Immature natural killer cell (primary cell): ENCODE measurements around the gene CABP1. TPM values are rescaled to one million over a fixed set of nuclear protein-coding genes. Genes with fewer than 3 reads are reported as not detected.
A peak's percentile ranks its signal among the peaks of the same experiment; 100 is the strongest.

Experiments
- DNase-seq, 3 donors: peaks; one replicate each; pipeline ENCODE4 v3.0.0; 2022; ENCODE audit warnings: mixed read lengths in 1 of 3
- H3K27ac Mint-ChIP-seq, 6 donors: one replicate each; pipeline ENCODE4 v1.8.0; 2020; ENCODE audit warnings: mixed read lengths in 6 of 6, mild to moderate bottlenecking in 5 of 6, inconsistent platforms in 4 of 6, moderate library complexity in 3 of 6
- H3K27me3 Mint-ChIP-seq, 3 donors: one replicate each; pipeline ENCODE4 v1.8.0; 2020 to 2021; ENCODE audit warnings: low read depth in 3 of 3, mild to moderate bottlenecking in 3 of 3, mixed read lengths in 3 of 3, moderate library complexity in 3 of 3, inconsistent platforms in 1 of 3
- H3K36me3 Mint-ChIP-seq, 3 donors: one replicate each; pipeline ENCODE4 v1.8.0; 2020; ENCODE audit warnings: mixed read lengths in 3 of 3, inconsistent platforms in 2 of 3, mild to moderate bottlenecking in 2 of 3
- H3K4me1 Mint-ChIP-seq, 2 donors: one replicate each; pipeline ENCODE4 v1.8.0; 2020; ENCODE audit warnings: inconsistent platforms in 2 of 2, mild to moderate bottlenecking in 2 of 2, mixed read lengths in 2 of 2, moderate library complexity in 1 of 2
- H3K4me3 Mint-ChIP-seq, 5 donors: one replicate each; pipeline ENCODE4 v1.8.0; 2020; ENCODE audit warnings: mild to moderate bottlenecking in 5 of 5, mixed read lengths in 5 of 5, inconsistent platforms in 3 of 5, moderate library complexity in 3 of 5
- H3K9me3 Mint-ChIP-seq, 6 donors: one replicate each; pipeline ENCODE4 v1.8.0; 2020; ENCODE audit warnings: mild to moderate bottlenecking in 6 of 6, mixed read lengths in 6 of 6, inconsistent platforms in 4 of 6, moderate library complexity in 3 of 6
- polyA plus RNA-seq, 3 donors: library from polyadenylated mRNA; unstranded; fragments of 300-500 nt; fragmentation: Illumina TruSeq; gene quantifications; one replicate each; pipeline ENCODE4 v1.2.3, GENCODE V29; 2021

Gene CABP1
- polyA plus RNA-seq, 3 donors from 2014 or later = not detected

DNA sequence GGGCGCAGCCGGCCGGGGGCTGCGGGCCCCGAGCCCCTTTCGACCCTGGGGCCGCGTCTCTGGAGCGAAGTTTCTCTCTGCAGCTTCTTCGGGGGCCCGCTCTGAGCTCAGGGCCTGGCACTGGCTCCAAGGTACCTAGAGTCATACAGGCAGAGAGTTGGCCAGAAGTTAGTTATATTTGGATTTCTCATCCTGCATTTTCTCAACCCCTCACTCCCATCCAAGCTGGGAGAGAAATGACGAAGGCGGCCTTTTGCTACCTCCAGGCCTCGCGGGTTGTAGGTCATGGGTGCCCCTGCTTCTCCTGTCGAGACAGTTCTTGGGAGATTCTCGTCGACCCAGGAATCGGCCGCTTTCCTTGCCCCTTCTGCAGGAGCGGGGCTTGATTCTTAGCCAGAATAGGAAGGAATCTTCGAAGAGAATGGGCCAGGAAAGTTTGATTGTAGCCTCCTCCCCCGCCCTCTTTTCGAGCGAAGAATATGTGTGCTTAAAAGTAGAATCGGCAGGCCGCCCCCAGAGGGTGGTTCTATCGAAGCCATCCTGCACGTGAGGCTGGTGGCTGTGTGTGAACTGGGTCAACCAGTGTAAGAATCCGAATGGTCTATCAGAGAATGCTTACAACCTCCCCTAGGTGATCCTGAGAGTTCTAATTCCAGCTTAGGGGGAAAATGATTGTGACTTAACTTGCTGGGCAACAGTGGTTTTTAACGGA is 47.3 kb downstream of the CABP1 start:
- peak overlapping the region; percentile 85 to 92 (median 89) for H3K4me3 Mint-ChIP-seq
- H3K36me3 Mint-ChIP-seq = no peaks in the 10 kb centered on the region
- H3K27ac Mint-ChIP-seq = peak overlapping the region; percentile 58 to 86 (median 84)
- peaks cover 38 to 53% of the 10 kb centered on the region in 2 donors for H3K4me1 Mint-ChIP-seq
- peak in 2 of 3 donors; percentile 29 to 40 for DNase-seq
- H3K27me3 Mint-ChIP-seq = peaks cover 8 to 9% (median 8%) of the 10 kb centered on the region in 3 donors
- H3K9me3 Mint-ChIP-seq = no peaks in the 10 kb centered on the region

DNA sequence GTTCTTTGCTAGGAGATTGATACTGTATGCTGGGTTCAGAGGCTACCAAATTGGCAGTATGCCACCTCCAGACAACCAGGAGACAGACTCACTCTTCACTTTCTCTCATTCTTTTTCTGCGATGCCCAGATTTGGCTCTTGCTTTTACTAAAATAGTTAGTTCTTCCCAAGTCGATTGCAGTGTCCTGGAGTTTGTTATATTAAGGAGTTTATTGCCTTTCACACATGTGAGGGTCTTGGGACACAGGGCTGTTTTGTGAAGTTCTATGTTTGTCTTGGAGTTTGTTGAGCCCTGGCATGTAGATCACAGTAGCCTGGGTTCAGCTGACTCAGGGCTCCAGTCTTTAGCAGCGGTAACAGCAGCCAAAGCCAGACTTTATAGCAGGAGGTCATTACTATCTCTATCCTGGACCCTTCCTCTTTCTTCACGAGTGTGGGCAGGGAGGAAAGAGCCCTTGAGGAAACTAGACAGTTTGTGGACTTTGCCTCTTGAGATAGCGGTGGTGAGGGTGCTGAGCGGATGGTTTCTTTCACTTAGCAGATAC is 48.2 kb downstream of the CABP1 start:
- H3K4me3 Mint-ChIP-seq = peak overlapping the region; percentile 85 to 92 (median 89)
- H3K4me1 Mint-ChIP-seq = peaks cover 45 to 61% of the 10 kb centered on the region in 2 donors
- H3K27me3 Mint-ChIP-seq = peaks cover 8 to 9% (median 8%) of the 10 kb centered on the region in 3 donors
- H3K36me3 Mint-ChIP-seq = no peaks in the 10 kb centered on the region
- no peaks in the 10 kb centered on the region for H3K9me3 Mint-ChIP-seq
- DNase-seq = no peak
- peak overlapping the region; percentile 58 to 86 (median 82) for H3K27ac Mint-ChIP-seq

DNA sequence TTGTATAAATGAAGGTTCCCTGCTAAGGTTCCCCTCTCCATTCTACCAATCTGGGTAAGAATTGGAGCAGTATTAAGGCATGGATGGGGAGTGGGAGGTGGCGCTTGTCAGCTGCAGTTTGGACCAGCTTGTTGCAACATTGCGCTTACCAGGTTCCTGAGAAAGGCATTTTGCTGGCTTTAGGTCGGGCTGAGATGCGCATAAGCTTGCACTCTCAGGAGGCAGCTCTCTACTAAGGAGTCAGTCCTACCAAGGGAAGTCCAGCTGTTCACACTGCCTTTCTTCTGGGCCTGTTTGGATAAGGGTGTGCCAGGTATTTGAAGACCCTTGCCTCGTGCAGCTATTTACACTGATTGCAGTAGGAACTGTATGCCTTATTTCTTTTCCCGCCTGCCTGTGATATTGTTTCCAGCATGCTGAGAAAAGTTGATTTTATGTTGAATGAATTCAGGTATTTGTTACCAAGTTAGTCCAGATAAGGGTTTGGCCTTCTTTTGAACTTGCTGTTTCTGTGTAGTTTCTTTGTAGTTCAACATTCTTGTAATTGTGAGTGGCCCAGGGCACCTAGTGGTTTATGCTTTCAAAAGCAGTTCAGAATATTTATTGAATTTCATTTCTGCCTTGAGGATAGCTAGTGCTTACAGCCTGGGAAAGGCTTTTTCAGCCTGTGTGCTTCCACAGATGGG is 49.1 kb downstream of the CABP1 start:
- Mint-ChIP-seq H3K4me3 (peak overlapping the region; percentile 33 to 92 (median 88)), H3K36me3 (peaks cover under 1 to 7% (median 7%) of the 10 kb centered on the region in 3 donors), H3K4me1 (peaks cover 45 to 66% of the 10 kb centered on the region in 2 donors), H3K27ac (peak overlapping the region in 2 of 6 donors; percentile 7 to 83), H3K9me3 (no peaks in the 10 kb centered on the region), H3K27me3 (peaks cover 8 to 9% (median 8%) of the 10 kb centered on the region in 3 donors)
- DNase-seq = no peak

DNA sequence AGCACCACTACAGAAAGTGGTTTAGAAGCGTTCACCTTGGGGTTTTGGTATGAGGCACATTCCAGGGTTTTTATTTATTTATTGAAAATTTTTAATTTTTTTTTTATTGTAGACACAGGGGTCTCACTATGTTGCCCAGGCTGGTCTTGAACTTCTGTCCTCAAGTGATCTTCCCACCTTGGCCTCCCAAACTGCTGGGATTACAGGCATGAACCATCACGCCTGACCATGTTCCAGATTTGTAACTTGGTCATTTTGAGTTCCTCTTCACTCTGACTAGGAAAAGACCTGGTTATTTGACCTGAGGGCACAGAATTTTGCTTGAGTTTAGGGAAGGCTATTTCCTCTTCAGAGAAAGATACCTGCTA is 49.6 kb downstream of the CABP1 start:
- Mint-ChIP-seq H3K36me3 (peaks cover 6 to 12% (median 12%) of the 10 kb centered on the region in 3 donors), H3K27ac (no peak overlapping the region), H3K4me1 (peaks cover 45 to 66% of the 10 kb centered on the region in 2 donors), H3K4me3 (peak overlapping the region in 1 of 5 donors; percentile 20), H3K9me3 (no peaks in the 10 kb centered on the region), H3K27me3 (peaks cover 8% of the 10 kb centered on the region in 3 donors)
- DNase-seq = no peak

DNA sequence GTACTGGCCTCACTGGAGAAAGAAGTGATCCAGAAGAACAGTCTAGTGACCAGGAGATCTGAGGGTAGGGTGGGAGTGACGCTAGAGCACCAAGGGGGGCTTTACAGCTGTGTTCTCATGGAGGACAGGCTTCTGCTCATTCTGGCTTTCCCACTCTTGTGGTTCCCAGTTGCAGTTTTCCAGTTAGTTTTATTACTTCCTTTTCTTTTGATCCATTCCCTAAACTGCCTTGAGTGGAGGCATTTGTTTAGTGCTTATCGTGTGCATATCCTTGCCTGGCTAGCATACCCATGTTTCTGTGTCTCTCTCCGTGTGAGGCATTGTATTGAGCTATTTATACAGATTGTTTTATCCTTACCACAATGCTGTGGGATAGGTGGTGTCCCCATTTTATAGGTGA is 50.6 kb downstream of the CABP1 start:
- H3K36me3 Mint-ChIP-seq = peaks cover 11 to 20% (median 15%) of the 10 kb centered on the region in 3 donors
- no peak for DNase-seq
- peaks cover 8% of the 10 kb centered on the region in 3 donors for H3K27me3 Mint-ChIP-seq
- H3K4me3 Mint-ChIP-seq = no peak overlapping the region
- no peaks in the 10 kb centered on the region for H3K9me3 Mint-ChIP-seq
- H3K4me1 Mint-ChIP-seq = peaks cover 45 to 66% of the 10 kb centered on the region in 2 donors
- H3K27ac Mint-ChIP-seq = peak overlapping the region in 2 of 6 donors; percentile 23 to 25

DNA sequence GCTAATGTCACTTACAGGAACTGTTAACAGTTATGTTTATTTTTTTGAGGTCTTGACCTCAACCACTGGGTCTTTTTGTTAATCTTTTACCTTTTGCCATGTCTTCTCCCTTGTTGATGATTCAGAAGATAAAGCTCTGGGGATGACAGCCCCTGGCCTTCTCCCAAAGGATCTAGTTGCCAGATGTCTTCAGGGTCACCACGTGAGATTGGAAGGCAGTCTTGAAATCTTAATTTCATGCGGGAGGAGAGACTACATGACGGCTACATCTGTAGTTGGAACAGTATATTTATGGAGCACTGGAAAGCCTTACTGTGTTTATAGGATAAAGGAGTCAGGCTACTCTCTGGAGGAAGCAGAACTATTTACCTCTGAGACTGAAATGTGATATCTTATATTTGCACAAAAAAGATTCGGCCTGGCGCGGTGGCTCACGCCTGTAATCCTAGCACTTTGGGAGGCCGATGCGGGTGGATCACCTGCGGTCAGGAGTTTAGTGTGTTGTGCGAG is 52.2 kb downstream of the CABP1 start:
- no peak for DNase-seq
- H3K9me3 Mint-ChIP-seq = no peaks in the 10 kb centered on the region
- H3K36me3 Mint-ChIP-seq = peaks cover 23 to 34% (median 27%) of the 10 kb centered on the region in 3 donors
- H3K4me1 Mint-ChIP-seq = peaks cover 45 to 65% of the 10 kb centered on the region in 2 donors
- H3K27me3 Mint-ChIP-seq = no peaks in the 10 kb centered on the region
- H3K27ac Mint-ChIP-seq = peak overlapping the region in 4 of 6 donors; percentile 58 to 76 (median 64)
- H3K4me3 Mint-ChIP-seq = peak overlapping the region in 2 of 5 donors; percentile 0 to 28

DNA sequence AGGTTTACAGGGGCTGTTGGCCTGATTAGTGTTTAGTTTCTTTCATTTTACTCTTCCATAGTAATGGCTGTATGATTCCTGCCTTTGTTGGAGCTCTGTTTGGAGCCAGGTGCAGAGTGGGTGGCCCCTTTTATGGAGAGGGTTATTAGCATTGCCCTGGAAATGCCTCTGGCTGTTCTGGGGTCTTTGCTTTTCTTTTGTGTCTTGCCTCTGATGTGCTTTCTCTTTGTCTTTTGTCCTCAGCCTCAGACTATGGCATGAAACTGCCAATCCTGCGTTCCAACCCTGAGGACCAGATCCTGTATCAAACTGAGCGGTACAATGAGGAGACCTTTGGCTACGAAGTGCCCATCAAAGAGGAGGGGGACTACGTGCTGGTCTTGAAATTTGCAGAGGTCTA is 53.4 kb downstream of the CABP1 start:
- Mint-ChIP-seq H3K9me3 (no peaks in the 10 kb centered on the region), H3K4me3 (no peak overlapping the region), H3K4me1 (peaks cover 32 to 52% of the 10 kb centered on the region in 2 donors), H3K36me3 (peaks cover 23 to 36% (median 34%) of the 10 kb centered on the region in 3 donors), H3K27ac (no peak overlapping the region), H3K27me3 (no peaks in the 10 kb centered on the region)
- DNase-seq = no peak

DNA sequence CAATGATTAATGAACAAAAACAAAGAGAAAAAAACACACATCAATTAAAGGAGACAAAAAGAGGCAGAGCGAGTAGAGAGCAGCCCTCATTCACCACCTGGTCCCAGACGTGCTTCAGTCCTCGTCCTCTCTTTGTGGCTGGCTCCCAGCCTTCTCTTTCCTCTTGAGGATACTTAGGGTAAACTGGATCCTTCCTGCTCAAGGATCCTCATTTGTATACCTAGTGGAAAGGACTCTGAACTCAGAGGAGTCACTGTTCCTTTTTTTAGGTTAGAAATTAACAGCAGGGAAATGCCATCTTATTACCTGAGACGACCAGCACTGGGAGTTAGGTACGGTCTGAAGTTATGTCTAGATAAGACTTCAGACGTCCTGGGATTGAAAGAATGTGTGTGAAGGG is 56.2 kb downstream of the CABP1 start:
- Mint-ChIP-seq H3K36me3 (peaks cover 32 to 53% (median 45%) of the 10 kb centered on the region in 3 donors), H3K9me3 (no peaks in the 10 kb centered on the region), H3K27ac (no peak overlapping the region), H3K4me1 (peaks cover 16 to 24% of the 10 kb centered on the region in 2 donors), H3K4me3 (no peak overlapping the region), H3K27me3 (no peaks in the 10 kb centered on the region)
- DNase-seq = no peak

DNA sequence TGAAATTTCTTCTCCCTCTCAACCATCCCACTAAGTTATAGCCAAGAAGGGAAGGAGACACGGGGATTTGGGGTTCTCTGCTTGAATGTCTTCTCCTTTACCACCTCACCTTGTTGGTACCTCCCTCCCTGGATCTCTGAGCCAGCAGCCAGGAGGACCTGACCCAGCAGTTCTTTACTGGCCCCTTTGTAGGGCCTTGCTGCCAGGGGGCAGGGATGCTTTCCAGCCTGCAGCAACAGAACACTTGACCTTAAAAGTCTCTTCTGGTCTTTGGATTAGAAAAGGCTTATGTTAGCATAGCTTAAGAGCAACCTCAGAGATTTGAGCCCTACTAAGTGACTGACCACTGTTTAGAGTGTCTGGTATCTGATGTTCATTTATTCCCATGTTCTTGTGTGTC is 56.9 kb downstream of the CABP1 start:
- H3K9me3 Mint-ChIP-seq = no peaks in the 10 kb centered on the region
- peaks cover 11 to 17% of the 10 kb centered on the region in 2 donors for H3K4me1 Mint-ChIP-seq
- H3K36me3 Mint-ChIP-seq = peaks cover 32 to 53% (median 49%) of the 10 kb centered on the region in 3 donors
- DNase-seq = no peak
- H3K27me3 Mint-ChIP-seq = no peaks in the 10 kb centered on the region
- no peak overlapping the region for H3K27ac Mint-ChIP-seq
- H3K4me3 Mint-ChIP-seq = no peak overlapping the region

DNA sequence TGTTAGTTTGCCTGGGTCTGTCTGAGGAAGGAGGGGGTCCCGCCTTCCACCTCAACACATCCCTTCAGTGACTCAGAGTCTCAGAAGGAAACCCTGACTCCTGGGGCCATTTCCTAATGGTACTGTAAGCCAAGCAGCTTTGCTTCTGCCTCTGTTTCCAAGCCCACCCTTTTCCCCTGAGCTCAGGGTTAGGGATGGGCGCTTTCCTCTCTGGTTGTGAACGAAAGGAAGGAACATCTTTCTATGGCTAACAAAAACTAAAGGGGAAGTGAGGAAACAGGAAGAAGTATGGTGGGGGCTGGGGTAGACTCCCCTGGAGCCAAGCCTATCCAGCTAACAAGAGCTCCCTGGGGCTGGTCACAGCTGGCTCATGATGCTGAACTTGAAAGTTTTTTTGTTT is 58.2 kb downstream of the CABP1 start:
- Mint-ChIP-seq H3K4me3 (no peak overlapping the region), H3K27me3 (no peaks in the 10 kb centered on the region), H3K9me3 (no peaks in the 10 kb centered on the region), H3K4me1 (peaks cover 0 to 5% of the 10 kb centered on the region in 2 donors), H3K27ac (no peak overlapping the region), H3K36me3 (peaks cover 37 to 57% (median 49%) of the 10 kb centered on the region in 3 donors)
- DNase-seq = no peak

DNA sequence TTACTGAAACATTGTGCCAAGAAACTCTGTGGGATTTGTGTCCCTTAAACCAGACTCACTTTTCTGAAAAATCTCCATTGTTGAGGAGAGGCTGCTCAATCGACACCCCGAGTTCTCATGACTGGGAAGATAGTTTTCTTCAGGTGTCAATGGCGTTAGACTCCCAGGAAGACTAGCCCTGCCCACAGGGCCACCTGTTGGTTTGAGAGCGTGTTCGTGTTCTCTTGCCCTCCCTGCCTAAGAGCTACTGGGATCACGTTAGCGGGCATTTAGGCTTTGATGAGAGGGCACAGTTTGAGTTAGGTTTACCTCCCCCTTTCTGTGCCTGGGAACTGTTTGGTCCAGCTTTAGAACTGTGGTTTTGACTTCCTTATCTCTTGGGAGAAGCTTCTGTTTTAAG is 59.1 kb downstream of the CABP1 start:
- Mint-ChIP-seq H3K27me3 (no peaks in the 10 kb centered on the region), H3K4me3 (no peak overlapping the region), H3K9me3 (no peaks in the 10 kb centered on the region), H3K36me3 (peaks cover 32 to 58% (median 41%) of the 10 kb centered on the region in 3 donors), H3K4me1 (no peaks in the 10 kb centered on the region), H3K27ac (no peak overlapping the region)
- no peak for DNase-seq

DNA sequence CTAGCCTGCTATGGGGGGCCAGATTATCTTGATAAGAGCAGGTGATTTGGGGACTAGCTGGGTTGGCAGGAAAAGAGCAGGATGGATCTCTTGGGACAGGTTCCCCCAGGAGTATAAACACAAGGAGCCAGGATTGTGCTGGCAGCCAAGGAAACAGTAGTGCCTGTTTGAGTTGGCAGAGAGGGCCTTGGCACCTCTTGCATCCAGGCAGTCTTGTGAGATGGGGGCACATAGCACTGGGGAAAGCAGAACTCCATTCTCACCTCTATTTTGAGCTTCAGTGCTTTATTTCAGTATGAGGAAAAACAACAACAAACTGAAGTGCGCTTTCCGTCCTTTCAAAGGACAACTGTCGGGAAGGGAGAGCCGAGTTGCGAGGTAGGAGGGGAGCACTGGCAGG is 60.5 kb downstream of the CABP1 start:
- Mint-ChIP-seq H3K36me3 (peaks cover 24 to 48% (median 30%) of the 10 kb centered on the region in 3 donors), H3K4me3 (no peak overlapping the region), H3K27me3 (no peaks in the 10 kb centered on the region), H3K27ac (no peak overlapping the region), H3K4me1 (no peaks in the 10 kb centered on the region), H3K9me3 (no peaks in the 10 kb centered on the region)
- DNase-seq = no peak

DNA sequence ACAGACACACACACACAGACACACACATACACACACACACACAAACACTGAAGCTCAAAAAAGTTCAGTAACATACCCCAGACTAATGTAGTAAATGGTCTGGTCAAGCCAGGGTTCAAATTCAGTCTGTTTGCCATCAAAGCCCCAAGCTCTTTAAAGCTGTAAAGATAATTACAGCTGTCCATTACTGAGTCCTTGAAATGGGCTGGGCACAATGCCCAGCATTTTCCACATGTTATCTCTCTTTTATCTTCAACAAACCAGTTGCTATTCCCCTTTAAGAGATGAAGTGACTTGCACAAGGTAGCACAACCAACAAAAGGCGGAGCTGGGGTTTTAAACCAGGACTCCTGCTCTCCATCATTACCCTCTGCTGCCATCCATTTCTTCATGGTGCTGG is 62.2 kb downstream of the CABP1 start:
- Mint-ChIP-seq H3K4me1 (no peaks in the 10 kb centered on the region), H3K9me3 (no peaks in the 10 kb centered on the region), H3K27me3 (no peaks in the 10 kb centered on the region), H3K4me3 (no peak overlapping the region), H3K36me3 (peaks cover 15 to 32% (median 16%) of the 10 kb centered on the region in 3 donors), H3K27ac (no peak overlapping the region)
- no peak for DNase-seq
